Osteoblast (primary cell): ENCODE results near the gene ALPL. TPM values are rescaled to one million over a fixed set of nuclear protein-coding genes. Genes with fewer than 3 reads are reported as not detected.
A peak's percentile ranks its signal among the peaks of the same experiment; 100 is the strongest.

Experiments
- DNase-seq: peaks from one replicate; pipeline ENCODE4 v3.0.0; 2011; ENCODE audit warnings: low spot score, mixed read lengths; ENCODE audit not compliant: insufficient read length; ENCODE audit errors: missing footprints
- H2AFZ ChIP-seq: 2 replicates; pipeline ENCODE4 v1.6.0; 2011; ENCODE audit warnings: mild to moderate bottlenecking, low read length
- H3K27ac ChIP-seq: 2 replicates; pipeline ENCODE4 v1.5.1; 2011; ENCODE audit warnings: mild to moderate bottlenecking, low read depth, low read length, moderate library complexity
- H3K27me3 ChIP-seq: 2 replicates; pipeline ENCODE4 v1.6.0; 2012; ENCODE audit warnings: mild to moderate bottlenecking, control low read depth, inconsistent platforms, low read length, moderate library complexity; ENCODE audit not compliant: insufficient read depth
- H3K36me3 ChIP-seq: 2 replicates; pipeline ENCODE4 v1.5.1; 2011; ENCODE audit warnings: mild to moderate bottlenecking, low read length, control low read depth, moderate library complexity; ENCODE audit not compliant: insufficient read depth
- H3K4me1 ChIP-seq: 2 replicates; pipeline ENCODE4 v1.5.1; 2011; ENCODE audit warnings: mild to moderate bottlenecking, low read length, control low read depth, moderate library complexity; ENCODE audit not compliant: insufficient read depth
- H3K4me2 ChIP-seq: 2 replicates; pipeline ENCODE4 v1.6.0; 2011; ENCODE audit warnings: mild to moderate bottlenecking, low read length; ENCODE audit not compliant: insufficient read depth
- H3K4me3 ChIP-seq: fragments of 200-600 bp; sonication (generic); 3 replicates; pipeline ENCODE4 v1.5.1; 2012; ENCODE audit warnings: mild to moderate bottlenecking, low read length, inconsistent platforms; ENCODE audit not compliant: insufficient read depth
- H3K79me2 ChIP-seq: 2 replicates; pipeline ENCODE4 v1.6.0; 2012; ENCODE audit warnings: mild to moderate bottlenecking, low read length, control low read depth, inconsistent platforms; ENCODE audit not compliant: insufficient read depth
- H3K9me3 ChIP-seq: 2 replicates; pipeline ENCODE4 v1.5.1; 2011; ENCODE audit warnings: low read depth, low read length, control low read depth
- H4K20me1 ChIP-seq: 2 replicates; pipeline ENCODE4 v1.6.0; 2012; ENCODE audit warnings: mild to moderate bottlenecking, low read length, control low read depth; ENCODE audit not compliant: insufficient read depth
- total RNA-seq: library from RNA; depleted of rRNA; stranded (reverse); fragments of >200 nt; gene quantifications from 2 replicates; pipeline ENCODE4 v1.2.3, GENCODE V29; 2012
- TF ChIP-seq, protein P1 (sequence below): IDR thresholded peaks from 2 replicates; pipeline ENCODE4 v1.5.1; 2011; ENCODE audit warnings: mild to moderate bottlenecking, low read depth, low read length, moderate library complexity; ENCODE audit errors: extremely low read depth

Gene ALPL
- total RNA-seq, 1 donor: 8.0 TPM

- H3K79me2 ChIP-seq: no peaks in the 10 kb centered on the region
- peak overlapping the region; percentile 59 for H3K4me3 ChIP-seq
- H3K27me3 ChIP-seq: peaks cover 23% of the 10 kb centered on the region
- H2AFZ ChIP-seq: peak overlapping the region; percentile 83
- no peaks in the 10 kb centered on the region for H3K36me3 ChIP-seq
- TF ChIP-seq, protein P1, sequence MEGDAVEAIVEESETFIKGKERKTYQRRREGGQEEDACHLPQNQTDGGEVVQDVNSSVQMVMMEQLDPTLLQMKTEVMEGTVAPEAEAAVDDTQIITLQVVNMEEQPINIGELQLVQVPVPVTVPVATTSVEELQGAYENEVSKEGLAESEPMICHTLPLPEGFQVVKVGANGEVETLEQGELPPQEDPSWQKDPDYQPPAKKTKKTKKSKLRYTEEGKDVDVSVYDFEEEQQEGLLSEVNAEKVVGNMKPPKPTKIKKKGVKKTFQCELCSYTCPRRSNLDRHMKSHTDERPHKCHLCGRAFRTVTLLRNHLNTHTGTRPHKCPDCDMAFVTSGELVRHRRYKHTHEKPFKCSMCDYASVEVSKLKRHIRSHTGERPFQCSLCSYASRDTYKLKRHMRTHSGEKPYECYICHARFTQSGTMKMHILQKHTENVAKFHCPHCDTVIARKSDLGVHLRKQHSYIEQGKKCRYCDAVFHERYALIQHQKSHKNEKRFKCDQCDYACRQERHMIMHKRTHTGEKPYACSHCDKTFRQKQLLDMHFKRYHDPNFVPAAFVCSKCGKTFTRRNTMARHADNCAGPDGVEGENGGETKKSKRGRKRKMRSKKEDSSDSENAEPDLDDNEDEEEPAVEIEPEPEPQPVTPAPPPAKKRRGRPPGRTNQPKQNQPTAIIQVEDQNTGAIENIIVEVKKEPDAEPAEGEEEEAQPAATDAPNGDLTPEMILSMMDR: peak; percentile 38
- no peaks in the 10 kb centered on the region for H4K20me1 ChIP-seq
- H3K4me2 ChIP-seq: peak overlapping the region; percentile 79
- H3K4me1 ChIP-seq: peaks cover 41% of the 10 kb centered on the region
- no peaks in the 10 kb centered on the region for H3K9me3 ChIP-seq
- no peak overlapping the region for H3K27ac ChIP-seq
- peak; percentile 97 for DNase-seq
These were observed 458 bp upstream of the ALPL start for GRCh38 chr1:21508580-21509350.

DNA sequence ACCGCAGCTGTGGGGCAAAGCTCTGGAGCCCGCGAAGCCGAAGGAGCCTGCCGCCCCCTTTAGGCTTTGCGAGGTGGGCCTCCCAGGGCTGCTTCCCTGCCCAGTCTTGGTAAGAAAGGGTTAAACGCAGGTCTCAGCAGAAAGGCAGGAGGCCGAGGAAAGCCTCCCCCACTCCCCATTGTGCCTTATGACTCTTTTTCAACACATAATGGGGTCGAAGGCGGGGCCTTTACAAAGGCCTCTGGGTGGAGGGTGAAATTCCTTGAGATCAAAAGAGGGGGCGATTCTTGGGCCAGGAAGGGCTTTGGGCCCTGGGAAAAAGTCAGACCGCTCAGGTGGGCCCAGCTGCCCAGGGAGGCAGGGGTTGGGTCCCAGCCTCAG lies 880 bp downstream of the ALPL start:
- Histone ChIP-seq H3K4me3 (peak overlapping the region; percentile 74), H3K4me2 (peak overlapping the region; percentile 69), H3K27ac (peak overlapping the region; percentile 30), H3K27me3 (peaks cover 34% of the 10 kb centered on the region), H3K9me3 (no peaks in the 10 kb centered on the region), H4K20me1 (no peaks in the 10 kb centered on the region), H3K79me2 (no peaks in the 10 kb centered on the region), H3K4me1 (peaks cover 41% of the 10 kb centered on the region), H3K36me3 (no peaks in the 10 kb centered on the region), H2AFZ (no peak overlapping the region)
- TF ChIP-seq, protein P1: no peak
- peak; percentile 90 for DNase-seq

DNA sequence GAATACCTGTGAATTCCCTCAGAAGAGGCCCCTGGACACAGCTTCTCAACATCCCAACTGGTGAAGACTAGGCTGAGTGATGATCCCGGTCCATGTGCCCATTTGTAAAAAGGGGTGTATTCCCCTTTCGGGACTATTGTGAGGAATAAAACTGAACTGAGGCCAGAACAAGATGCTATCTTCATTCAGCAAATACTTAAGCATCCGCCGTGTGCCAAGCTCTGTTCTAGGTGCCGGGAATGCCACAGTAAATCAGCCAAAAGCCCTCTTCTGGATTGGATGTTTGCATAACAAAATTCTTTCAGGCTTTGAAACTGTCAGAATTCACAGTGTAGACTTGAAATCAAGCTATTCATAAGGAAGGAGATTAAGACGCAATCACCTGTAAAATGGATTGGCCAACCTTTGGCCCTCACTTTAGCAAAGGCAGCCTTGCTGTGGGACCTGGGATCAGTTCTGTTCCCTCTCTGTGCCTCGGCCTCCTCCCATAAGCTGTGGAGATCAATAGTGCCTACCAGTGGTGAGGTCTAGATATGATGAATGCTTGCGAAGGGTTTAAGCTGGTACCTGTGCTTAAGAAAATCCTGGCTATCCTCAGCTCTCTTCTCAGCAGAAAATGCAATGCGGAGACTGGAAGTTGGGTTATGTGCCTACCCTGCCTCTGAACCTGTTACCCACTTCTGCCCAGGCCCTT lies 1.8 kb downstream of the ALPL start:
- no peak for DNase-seq
- no peaks in the 10 kb centered on the region for H3K79me2 ChIP-seq
- peak overlapping the region; percentile 84 for H3K27ac ChIP-seq
- H3K36me3 ChIP-seq: no peaks in the 10 kb centered on the region
- H3K4me1 ChIP-seq: peaks cover 41% of the 10 kb centered on the region
- H3K9me3 ChIP-seq: no peaks in the 10 kb centered on the region
- H4K20me1 ChIP-seq: no peaks in the 10 kb centered on the region
- no peak overlapping the region for H2AFZ ChIP-seq
- peaks cover 34% of the 10 kb centered on the region for H3K27me3 ChIP-seq
- TF ChIP-seq, protein P1: peak; percentile 24
- H3K4me2 ChIP-seq: peak overlapping the region; percentile 69
- H3K4me3 ChIP-seq: no peak overlapping the region
